ENCODE measurements around the gene FOSB.

FOSB gene

DNA sequence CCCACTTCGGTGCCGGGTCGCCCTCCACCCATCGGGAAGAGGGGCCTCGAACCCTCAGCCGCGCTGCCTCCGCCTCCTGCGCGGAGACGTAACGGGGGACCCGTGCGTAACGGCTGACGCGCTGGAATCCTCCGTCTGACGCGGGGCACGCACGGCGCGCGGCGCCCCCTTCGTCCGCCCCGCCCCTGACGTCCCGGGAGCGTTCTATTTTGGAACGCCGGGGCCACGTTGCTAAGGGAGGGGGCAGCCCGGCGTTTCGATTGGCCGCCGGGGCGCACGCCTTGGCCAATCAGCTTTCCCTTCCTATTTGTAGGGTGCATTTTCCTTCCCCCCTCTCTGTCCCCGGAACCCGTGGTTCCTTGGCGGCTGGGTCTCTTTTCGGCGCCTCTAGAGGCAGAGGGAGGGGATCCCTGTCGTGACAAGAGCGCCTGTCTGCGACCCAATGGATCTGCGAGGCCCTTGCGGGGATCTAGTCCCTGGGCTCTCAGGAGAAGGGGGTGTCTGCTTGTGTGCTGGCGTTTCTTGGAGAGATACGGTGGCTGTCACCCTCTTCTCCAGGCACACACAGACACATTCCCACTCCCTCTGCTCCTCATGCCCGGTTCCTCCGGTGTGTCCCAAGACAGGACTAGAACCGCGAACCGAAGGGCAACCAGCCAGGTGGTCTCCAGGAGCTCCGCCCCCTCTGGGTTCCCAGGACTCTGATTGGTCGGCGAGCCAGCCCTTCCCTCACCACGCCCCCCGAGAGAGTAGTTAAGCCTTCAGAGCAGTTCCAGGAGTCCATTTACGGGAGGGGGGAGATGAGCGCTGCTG lies 1.5 kb downstream of the FOSB start:
- peak; percentile 64 to 82 for DNase-seq

DNA sequence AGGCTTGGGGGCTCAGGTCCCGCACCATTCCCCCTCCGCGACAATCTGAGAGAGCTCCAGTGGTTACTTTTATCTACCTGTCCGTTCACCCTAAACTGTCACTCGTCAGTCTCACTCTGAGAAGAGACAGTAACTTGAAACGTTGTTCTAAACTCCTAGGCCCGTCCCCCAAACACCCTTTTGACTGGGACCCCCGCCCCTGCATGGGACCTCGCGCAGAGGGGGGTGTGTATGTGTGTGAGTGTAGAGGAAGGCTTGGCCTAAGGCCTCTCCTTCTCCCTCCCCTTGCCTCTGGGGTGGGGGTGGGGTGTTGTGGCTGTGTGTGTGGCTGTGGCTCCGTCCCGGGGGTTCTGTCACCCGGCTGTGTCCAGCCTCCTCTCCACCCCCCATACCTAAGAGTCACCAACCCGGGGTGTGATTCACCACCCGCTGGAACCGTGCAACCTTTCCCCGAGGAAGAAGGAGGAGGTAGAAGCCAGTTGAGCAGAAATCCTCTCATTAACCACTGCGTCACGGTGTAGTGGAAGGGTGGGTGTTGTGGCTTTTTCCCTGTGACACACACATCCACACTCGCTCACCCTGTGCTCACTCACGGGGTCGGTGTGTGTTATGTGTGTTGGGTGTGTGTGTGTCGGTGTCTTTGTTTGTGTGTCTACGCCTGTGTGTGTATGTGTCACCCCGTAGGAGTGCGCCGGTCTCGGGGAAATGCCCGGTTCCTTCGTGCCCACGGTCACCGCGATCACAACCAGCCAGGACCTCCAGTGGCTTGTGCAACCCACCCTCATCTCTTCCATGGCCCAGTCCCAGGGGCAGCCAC lies 2.4 kb downstream of the FOSB start:
- no peak for DNase-seq

DNA sequence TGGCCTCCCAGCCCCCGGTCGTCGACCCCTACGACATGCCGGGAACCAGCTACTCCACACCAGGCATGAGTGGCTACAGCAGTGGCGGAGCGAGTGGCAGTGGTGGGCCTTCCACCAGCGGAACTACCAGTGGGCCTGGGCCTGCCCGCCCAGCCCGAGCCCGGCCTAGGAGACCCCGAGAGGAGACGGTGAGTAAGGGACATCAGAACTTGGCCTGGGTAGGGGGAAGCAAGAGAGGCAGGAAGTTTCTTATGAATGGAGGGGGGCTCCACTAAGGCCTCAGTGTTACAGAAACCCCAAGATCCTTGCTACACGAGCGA lies 2.9 kb downstream of the FOSB start:
- DNase-seq = no peak

DNA sequence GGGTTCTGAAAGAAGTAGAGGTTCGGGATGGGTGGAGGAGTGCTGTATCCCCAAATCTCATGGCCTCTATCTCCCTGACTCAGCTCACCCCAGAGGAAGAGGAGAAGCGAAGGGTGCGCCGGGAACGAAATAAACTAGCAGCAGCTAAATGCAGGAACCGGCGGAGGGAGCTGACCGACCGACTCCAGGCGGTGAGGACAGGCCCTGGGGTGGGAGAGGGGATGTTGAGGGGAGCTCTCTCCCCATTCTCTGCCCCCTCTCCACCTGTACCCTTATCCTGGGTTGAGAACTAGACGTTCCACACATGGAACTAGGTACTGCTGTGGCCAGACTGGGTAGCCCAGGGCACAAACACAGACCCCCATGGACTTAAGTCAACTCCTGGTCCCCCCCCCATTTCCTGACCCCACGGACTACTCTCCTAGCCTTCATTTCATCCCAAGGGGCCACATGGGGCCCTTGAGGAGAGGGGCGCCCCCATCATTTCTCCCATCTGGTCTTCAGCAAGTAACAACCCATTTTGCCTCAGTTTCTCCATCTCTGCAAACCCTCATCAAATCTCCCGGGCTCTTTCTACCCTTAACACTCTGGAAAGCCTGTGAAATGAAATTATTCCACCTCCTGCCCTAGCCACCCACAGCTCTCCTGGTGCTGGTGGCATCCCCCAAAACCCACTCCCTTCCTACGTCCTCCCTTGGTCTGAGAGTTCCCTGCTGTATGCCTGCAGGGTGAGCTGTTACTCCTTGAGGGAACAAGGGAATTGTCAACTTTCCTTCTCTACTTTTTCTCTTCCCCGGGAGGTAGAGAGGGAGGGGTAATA lies 3.5 kb downstream of the FOSB start:
- no peak for DNase-seq

DNA sequence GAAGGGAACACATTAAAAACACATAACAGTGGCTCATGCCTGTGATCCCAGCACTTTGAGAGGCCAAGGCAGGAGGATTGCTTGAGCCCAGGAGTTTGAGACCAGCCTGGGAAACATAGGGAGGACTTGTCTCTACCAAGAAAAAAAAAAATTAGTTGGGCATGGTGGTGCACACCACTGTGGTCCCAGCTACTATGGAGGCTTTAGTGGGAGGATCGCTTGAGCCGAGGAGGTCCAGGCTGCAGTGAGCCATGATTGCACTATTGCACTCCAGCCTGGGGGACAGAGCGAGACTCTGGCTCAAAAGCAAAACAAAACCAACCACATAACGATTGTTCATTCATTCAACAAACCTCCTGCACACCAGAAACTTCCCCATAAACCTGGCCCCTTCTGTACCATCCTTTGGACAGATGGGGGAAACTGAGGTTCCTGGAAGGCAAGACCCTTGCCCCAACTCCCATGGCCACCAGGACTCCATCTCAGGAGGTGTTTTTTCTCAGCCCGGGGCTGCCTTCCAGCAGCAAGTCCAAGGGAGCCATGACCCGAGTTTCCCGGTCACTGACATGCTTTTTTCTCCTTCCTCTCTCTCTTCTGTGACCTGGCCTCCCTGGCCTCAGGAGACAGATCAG lies 4.3 kb downstream of the FOSB start:
- DNase-seq = no peak

DNA sequence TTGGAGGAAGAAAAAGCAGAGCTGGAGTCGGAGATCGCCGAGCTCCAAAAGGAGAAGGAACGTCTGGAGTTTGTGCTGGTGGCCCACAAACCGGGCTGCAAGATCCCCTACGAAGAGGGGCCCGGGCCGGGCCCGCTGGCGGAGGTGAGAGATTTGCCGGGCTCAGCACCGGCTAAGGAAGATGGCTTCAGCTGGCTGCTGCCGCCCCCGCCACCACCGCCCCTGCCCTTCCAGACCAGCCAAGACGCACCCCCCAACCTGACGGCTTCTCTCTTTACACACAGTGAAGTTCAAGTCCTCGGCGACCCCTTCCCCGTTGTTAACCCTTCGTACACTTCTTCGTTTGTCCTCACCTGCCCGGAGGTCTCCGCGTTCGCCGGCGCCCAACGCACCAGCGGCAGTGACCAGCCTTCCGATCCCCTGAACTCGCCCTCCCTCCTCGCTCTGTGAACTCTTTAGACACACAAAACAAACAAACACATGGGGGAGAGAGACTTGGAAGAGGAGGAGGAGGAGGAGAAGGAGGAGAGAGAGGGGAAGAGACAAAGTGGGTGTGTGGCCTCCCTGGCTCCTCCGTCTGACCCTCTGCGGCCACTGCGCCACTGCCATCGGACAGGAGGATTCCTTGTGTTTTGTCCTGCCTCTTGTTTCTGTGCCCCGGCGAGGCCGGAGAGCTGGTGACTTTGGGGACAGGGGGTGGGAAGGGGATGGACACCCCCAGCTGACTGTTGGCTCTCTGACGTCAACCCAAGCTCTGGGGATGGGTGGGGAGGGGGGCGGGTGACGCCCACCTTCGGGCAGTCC lies 5.0 kb downstream of the FOSB start:
- DNase-seq = no peak

DNA sequence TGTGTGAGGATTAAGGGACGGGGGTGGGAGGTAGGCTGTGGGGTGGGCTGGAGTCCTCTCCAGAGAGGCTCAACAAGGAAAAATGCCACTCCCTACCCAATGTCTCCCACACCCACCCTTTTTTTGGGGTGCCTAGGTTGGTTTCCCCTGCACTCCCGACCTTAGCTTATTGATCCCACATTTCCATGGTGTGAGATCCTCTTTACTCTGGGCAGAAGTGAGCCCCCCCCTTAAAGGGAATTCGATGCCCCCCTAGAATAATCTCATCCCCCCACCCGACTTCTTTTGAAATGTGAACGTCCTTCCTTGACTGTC lies 5.5 kb downstream of the FOSB start:
- DNase-seq = no peak

DNA sequence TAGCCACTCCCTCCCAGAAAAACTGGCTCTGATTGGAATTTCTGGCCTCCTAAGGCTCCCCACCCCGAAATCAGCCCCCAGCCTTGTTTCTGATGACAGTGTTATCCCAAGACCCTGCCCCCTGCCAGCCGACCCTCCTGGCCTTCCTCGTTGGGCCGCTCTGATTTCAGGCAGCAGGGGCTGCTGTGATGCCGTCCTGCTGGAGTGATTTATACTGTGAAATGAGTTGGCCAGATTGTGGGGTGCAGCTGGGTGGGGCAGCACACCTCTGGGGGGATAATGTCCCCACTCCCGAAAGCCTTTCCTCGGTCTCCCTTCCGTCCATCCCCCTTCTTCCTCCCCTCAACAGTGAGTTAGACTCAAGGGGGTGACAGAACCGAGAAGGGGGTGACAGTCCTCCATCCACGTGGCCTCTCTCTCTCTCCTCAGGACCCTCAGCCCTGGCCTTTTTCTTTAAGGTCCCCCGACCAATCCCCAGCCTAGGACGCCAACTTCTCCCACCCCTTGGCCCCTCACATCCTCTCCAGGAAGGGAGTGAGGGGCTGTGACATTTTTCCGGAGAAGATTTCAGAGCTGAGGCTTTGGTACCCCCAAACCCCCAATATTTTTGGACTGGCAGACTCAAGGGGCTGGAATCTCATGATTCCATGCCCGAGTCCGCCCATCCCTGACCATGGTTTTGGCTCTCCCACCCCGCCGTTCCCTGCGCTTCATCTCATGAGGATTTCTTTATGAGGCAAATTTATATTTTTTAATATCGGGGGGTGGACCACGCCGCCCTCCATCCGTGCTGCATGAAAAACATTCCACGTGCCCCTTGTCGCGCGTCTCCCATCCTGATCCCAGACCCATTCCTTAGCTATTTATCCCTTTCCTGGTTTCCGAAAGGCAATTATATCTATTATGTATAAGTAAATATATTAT lies 6.1 kb downstream of the FOSB start:
- no peak for DNase-seq

DNA sequence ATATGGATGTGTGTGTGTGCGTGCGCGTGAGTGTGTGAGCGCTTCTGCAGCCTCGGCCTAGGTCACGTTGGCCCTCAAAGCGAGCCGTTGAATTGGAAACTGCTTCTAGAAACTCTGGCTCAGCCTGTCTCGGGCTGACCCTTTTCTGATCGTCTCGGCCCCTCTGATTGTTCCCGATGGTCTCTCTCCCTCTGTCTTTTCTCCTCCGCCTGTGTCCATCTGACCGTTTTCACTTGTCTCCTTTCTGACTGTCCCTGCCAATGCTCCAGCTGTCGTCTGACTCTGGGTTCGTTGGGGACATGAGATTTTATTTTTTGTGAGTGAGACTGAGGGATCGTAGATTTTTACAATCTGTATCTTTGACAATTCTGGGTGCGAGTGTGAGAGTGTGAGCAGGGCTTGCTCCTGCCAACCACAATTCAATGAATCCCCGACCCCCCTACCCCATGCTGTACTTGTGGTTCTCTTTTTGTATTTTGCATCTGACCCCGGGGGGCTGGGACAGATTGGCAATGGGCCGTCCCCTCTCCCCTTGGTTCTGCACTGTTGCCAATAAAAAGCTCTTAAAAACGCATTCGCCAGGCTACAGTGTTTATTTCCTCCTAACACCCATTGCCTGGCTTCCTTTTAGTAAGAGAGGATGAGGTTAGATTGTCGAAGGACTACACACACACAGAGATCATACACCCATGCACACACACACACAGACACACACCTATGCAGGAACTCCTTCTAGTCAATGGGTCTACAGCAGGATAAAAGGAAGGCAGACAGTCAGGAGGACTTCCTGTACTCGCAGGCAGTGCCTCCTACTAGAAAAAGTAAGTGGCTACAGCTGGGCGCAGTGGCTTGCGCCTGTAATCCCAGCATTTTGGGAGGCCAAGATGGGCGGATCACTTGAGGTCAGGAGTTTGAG lies 7.1 kb downstream of the FOSB start:
- DNase-seq = no peak

DNA sequence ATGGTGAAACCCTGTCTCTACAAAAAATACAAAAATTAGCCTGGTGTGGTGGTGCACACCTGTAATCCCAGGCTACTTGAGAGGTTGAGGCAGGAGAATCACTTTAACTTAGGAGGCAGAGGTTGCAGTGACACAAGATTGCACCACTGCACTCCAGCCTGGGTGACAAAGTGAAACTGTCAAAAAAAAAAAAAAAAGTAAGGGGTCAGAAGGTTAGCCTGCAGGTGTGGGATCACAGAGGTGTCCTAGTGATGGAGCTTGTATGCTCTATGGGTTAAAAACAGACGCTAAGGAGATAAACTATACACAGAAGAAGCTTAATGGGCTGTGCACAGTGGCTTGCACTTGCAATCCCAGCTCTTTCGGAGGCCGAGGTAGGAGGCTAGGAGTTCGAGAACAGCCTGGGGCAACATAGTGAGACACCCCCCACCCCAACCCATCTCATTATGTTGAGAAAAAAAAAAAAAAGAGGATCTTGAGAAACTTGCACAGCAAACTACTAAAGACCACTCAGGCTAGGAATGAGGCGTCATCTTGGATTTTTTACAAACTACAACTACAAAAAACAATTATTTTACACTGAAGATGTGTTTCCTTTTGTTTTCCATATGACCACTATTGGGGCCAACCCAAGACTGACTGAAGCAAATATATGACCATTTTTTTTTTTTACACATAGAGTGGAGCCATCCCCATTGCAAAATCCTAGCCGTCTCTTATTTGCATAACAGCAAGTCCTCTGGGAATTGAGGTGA lies 7.9 kb downstream of the FOSB start:
- DNase-seq = no peak

DNA sequence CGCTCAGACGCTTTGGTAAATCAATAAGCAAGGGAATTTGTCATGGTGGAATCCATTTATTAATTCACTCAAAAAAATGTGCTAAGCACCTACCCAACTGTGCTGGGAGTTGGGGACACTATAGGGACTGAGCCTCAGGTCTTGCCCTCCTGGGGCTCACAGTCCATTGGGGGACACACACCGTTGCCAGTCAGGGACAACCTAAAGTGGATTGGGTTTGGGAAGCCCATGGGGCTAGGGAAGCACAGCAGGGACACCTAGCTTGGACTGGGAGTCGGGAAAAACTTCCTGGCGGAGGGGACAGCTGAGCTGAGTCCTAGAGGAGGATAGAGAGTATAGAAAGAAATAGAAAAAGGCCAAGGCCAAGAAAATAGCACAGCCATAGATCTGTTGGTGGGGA lies 8.5 kb downstream of the FOSB start:
- no peak for DNase-seq

DNA sequence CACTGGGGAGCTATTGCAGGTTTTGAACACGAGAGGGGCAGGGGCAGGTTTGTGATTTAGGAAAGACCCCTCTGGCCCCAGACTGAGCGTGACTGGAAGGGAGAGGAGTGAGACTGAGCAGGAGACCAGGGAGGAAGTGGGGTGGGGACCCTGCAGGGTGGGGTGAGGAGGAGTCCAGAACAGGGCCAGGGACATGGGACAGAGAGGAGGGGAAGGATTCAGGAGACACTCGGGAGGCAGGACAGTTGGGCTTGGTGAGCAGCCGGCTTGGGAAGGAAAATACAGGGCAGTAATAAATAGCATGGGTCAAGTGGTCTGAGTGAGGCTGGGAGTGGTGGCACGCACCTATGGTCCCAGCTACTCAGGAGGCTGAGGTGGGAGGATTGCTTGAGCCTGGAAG lies 9.4 kb downstream of the FOSB start:
- DNase-seq = no peak

DNA sequence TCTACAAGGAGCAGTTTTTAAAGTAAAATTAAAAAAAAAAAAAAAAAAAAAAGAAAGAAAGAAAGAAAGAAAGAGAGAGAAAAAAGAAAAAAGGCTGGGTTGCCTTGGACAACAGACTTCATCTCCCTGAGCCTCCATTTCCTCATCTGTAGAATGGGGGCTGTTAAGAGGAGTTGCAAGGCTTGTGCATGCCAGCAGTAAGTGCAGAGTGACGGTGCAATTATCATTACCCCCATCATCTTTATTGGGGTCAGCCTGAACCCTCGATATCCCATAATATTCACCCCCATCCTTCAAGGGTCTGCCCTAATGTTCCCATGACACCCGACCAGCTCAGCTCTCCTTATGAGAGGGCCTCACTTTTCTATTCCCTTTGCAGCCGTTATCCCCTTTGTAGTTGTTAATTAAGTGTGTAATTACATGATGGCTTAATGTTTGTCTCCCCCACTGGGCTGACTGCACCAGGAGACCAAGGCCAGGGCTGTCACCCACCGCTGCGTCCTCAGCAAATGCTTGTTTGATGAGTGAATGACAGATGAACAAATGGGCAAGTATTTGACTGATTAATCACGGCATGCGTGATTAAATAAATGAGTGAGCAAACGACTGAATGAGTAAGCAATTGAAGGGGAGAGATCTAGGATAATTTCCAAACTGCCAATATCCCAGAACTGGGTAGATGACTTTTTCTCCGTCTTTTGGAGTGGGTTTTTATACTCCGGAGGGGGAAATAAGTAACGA lies 10.1 kb downstream of the FOSB start:
- no peak for DNase-seq

DNA sequence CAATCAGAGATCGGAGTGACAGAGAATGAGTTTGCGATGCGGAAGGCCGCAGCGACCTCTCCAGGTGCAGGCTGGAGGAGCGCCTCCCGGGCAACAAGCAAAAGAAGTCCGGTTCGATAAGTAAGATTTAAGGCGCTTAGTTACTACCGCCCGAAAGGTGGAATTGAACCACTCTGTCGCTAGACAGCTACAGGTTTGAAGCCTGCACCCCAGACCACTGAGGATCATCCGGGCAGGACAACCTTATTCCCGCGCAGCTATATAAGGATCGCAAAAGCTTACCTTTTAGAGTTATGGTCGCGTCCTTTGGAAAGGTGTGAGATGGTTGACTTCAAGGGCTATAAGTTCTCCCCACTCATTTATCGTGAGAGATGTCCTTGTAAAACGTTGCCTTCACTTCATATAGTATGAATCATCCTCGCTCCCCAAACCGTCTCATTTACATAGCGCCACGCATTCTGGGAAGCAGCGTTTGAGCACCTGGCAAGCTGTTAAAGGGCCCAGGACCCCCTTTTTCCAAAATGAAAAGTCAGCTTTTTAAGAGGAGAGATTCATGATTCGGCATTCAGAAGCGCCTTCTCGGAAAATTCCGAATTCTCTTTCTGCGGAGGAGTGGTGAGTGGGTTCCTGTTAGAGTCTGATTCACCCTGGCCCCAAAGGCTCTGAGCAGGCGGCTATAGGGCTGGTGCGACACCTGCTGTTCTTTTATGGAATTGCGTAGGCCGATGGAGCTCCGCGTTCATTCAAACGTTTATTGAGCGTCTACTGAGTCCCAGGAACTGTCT lies 10.8 kb downstream of the FOSB start:
- DNase-seq = peak in 1 of 2 experiments; percentile 68

DNA sequence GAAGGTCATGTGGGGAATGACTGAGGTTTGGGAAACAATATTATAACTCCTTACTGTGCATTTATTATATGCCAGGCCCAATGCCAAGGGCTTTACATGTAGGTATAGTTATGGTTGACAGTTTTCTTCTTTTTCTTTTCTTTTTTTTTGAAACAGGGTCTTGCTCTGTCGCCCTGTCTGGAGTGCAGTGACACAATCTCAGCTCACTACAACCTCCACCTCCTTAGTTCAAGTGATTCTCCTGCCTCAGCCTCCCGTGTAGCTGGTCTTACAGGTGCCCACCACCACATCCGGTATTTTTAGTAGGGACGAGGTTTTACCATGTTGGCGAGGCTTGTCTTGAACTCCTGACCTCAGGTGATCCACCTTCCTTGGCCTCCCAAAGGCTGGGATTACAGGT lies 15.2 kb downstream of the FOSB start:
- no peak for DNase-seq

DNA sequence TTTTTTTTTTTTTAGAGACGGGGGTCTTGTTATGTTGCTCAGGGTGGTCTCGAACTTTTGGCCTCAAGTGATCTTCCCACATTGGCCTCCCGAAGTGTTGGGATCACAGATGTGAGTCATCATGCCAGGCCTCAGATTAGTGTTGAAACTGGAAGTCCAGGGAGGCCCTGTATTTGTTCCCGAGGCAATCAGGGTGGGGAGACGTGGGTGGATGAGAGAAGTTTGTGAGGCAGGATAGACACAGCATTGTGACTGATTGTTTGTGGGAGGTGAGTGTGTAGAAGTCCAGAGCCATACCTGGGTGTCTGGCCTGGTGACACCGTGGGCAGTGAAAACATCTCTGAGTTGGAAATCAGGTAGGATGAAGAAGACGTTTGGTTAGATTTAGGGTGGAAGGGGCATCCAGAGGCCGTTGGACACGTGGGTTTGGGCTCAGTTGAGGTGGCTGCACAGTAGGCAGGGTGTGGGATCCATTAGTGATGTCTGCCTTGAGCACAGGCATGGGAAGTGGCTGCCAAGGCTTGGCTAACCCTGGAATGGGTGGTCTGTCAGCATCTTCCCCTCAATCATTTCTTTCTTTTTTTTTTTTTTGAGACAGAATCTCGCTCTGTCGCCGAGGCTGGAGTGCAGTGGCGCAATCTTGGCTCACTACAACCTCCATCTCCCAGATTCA lies 16.6 kb downstream of the FOSB start:
- no peak for DNase-seq
